ENCODE measurements around the gene ANXA10.

DNA sequence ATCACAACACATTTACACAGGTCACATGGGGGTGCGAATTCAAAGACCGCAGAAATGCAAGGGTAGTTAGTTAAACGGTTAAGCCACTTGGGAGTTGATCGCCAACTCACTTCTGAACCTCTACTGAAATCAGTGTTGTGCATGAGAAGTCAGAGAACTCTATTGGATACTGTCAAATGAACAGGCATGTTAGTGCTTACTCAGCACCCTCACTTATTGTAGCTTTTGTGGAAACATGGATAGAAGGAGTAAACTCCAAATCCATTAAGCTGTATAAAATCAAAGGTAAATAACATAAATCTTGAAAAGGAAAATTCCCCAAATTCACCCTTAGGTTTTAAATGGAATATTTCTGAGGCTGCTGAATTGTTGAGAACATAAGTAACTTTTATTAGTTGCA is 17.5 kb upstream of the ANXA10 start:
- TF ChIP-seq, protein P1, sequence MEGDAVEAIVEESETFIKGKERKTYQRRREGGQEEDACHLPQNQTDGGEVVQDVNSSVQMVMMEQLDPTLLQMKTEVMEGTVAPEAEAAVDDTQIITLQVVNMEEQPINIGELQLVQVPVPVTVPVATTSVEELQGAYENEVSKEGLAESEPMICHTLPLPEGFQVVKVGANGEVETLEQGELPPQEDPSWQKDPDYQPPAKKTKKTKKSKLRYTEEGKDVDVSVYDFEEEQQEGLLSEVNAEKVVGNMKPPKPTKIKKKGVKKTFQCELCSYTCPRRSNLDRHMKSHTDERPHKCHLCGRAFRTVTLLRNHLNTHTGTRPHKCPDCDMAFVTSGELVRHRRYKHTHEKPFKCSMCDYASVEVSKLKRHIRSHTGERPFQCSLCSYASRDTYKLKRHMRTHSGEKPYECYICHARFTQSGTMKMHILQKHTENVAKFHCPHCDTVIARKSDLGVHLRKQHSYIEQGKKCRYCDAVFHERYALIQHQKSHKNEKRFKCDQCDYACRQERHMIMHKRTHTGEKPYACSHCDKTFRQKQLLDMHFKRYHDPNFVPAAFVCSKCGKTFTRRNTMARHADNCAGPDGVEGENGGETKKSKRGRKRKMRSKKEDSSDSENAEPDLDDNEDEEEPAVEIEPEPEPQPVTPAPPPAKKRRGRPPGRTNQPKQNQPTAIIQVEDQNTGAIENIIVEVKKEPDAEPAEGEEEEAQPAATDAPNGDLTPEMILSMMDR (IDR thresholded peaks at IDR 0.05): no peak
- TF ChIP-seq EP300 (IDR thresholded peaks at IDR 0.05): no peak
